Loucy (cell line): ENCODE results near the gene PYCR2.

Experiments used
- H2AFZ ChIP-seq: fragments of 200-600 bp; sonication (generic); 2 replicates; pipeline ENCODE4 v1.6.0; 2016; ENCODE audit warnings: antibody characterized with exemption, mild to moderate bottlenecking, low read length, moderate library complexity
- H3F3A ChIP-seq: fragments of 200-600 bp; 2 replicates; pipeline ENCODE4 v1.6.0; 2016; ENCODE audit warnings: antibody characterized with exemption, low read depth, mild to moderate bottlenecking
- H3K27me3 ChIP-seq: fragments of 200-600 bp; sonication (generic); 2 replicates; pipeline ENCODE4 v1.6.1; 2014; ENCODE audit warnings: low read length, mild to moderate bottlenecking; ENCODE audit not compliant: insufficient read depth, poor library complexity, severe bottlenecking
- H3K36me3 ChIP-seq: fragments of 200-600 bp; sonication (generic); 2 replicates; pipeline ENCODE4 v1.6.1; 2016; ENCODE audit warnings: low read length; ENCODE audit not compliant: insufficient read depth
- H3K4me1 ChIP-seq: fragments of 200-600 bp; sonication (generic); 2 replicates; pipeline ENCODE4 v1.5.1; 2014; ENCODE audit warnings: low read length, mild to moderate bottlenecking; ENCODE audit not compliant: insufficient read depth, poor library complexity, severe bottlenecking
- H3K4me2 ChIP-seq: fragments of 200-600 bp; sonication (generic); 2 replicates; pipeline ENCODE4 v1.6.0; 2014; ENCODE audit warnings: antibody characterized with exemption, low read length, low read depth, mild to moderate bottlenecking; ENCODE audit not compliant: poor library complexity, severe bottlenecking
- H3K4me3 ChIP-seq: fragments of 200-600 bp; sonication (generic); 2 replicates; pipeline ENCODE4 v1.5.1; 2014; ENCODE audit warnings: low read length, mild to moderate bottlenecking, mixed read lengths; ENCODE audit not compliant: poor library complexity, severe bottlenecking
- H3K79me2 ChIP-seq: fragments of 200-600 bp; sonication (generic); 2 replicates; pipeline ENCODE4 v1.6.1; 2014; ENCODE audit warnings: low read length; ENCODE audit not compliant: insufficient read depth
- H3K9ac ChIP-seq: fragments of 200-600 bp; sonication (generic); 2 replicates; pipeline ENCODE4 v1.6.0; 2014; ENCODE audit warnings: mild to moderate bottlenecking, low read depth, low read length, moderate library complexity; ENCODE audit not compliant: poor library complexity, severe bottlenecking
- H3K9me2 ChIP-seq: fragments of 200-600 bp; sonication (generic); replicated peaks from 2 replicates; pipeline ENCODE4 v1.6.1; 2016; ENCODE audit warnings: low read depth, low read length, mixed read lengths
- H3K9me3 ChIP-seq: fragments of 200-600 bp; sonication (generic); 2 replicates; pipeline ENCODE4 v1.6.1; 2014; ENCODE audit warnings: mild to moderate bottlenecking, antibody characterized with exemption, low read length, low read depth; ENCODE audit not compliant: insufficient read depth
- H4K20me1 ChIP-seq: fragments of 200-600 bp; sonication (generic); 2 replicates; pipeline ENCODE4 v1.6.0; 2014; ENCODE audit warnings: antibody characterized with exemption, low read length, mild to moderate bottlenecking; ENCODE audit not compliant: insufficient read depth, poor library complexity, severe bottlenecking
- CTCF ChIP-seq: fragments of 200-600 bp; sonication (generic); conservative IDR thresholded peaks from 2 replicates; pipeline ENCODE4 v1.5.1; 2014; ENCODE audit warnings: mild to moderate bottlenecking, antibody characterized with exemption, low read length
- EZH2phosphoT487 ChIP-seq: fragments of 200-600 bp; IDR thresholded peaks from 2 replicates; pipeline ENCODE4 v1.6.1; 2018; ENCODE audit warnings: antibody characterized with exemption, mild to moderate bottlenecking, moderate library complexity, borderline replicate concordance

The PYCR2 gene

DNA sequence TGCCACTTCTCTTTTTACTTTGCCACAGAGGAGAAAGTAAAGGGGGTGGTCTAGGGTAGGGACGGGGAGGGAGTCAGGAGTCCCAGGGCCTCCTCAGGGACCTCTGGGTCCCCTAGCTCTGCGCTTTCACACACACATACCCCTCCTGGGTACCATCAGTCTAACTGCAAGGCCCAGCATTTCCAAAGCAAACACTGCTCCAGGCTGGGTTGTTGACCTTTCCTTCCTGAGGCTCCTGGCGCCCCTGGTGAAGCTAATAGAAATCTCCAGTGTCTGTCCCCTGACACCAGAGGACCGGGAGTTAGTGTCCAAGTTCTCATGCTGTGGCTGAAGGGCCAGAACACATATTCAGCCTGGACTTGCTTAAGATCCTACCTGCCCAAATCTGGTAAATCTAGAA, 45.8 kb downstream of the PYCR2 start:
- no peak overlapping the region for H2AFZ ChIP-seq
- no peaks in the 10 kb centered on the region for H3K27me3 ChIP-seq
- TF ChIP-seq EZH2phosphoT487 (no peak), CTCF (no peak)
- no peaks in the 10 kb centered on the region for H3K9me3 ChIP-seq
- peaks cover 53% of the 10 kb centered on the region for H3K79me2 ChIP-seq
- H3K36me3 ChIP-seq: peaks cover 4% of the 10 kb centered on the region; the same call in 1 of the 2 replicates
- H4K20me1 ChIP-seq: peaks cover 14% of the 10 kb centered on the region
- H3F3A ChIP-seq: no peaks in the 10 kb centered on the region; the same call in 1 of the 2 replicates
- no peaks in the 10 kb centered on the region for H3K9me2 ChIP-seq
- H3K4me2 ChIP-seq: peak overlapping the region; percentile 92
- peak overlapping the region; percentile 96 for H3K4me3 ChIP-seq
- peak overlapping the region; percentile 16 for H3K9ac ChIP-seq
- peaks cover 43% of the 10 kb centered on the region for H3K4me1 ChIP-seq

- peaks cover 4% of the 10 kb centered on the region; the same call in 1 of the 2 replicates for H3K36me3 ChIP-seq
- H3K79me2 ChIP-seq: peaks cover 53% of the 10 kb centered on the region
- peaks cover 14% of the 10 kb centered on the region for H4K20me1 ChIP-seq
- H3F3A ChIP-seq: no peaks in the 10 kb centered on the region; the same call in 1 of the 2 replicates
- peaks cover 37% of the 10 kb centered on the region for H3K4me1 ChIP-seq
- no peak overlapping the region for H3K4me3 ChIP-seq
- H3K4me2 ChIP-seq: peak overlapping the region; percentile 92
- no peak for TF ChIP-seq EZH2phosphoT487
- TF ChIP-seq CTCF: peak; percentile 76
- H3K9me2 ChIP-seq: no peaks in the 10 kb centered on the region
- H3K27me3 ChIP-seq: no peaks in the 10 kb centered on the region
- H3K9me3 ChIP-seq: no peaks in the 10 kb centered on the region
- H2AFZ ChIP-seq: no peak overlapping the region
- no peak overlapping the region for H3K9ac ChIP-seq
Observed at GRCh38 chr1:225877580-225877979, 46.5 kb downstream of the PYCR2 start.

DNA sequence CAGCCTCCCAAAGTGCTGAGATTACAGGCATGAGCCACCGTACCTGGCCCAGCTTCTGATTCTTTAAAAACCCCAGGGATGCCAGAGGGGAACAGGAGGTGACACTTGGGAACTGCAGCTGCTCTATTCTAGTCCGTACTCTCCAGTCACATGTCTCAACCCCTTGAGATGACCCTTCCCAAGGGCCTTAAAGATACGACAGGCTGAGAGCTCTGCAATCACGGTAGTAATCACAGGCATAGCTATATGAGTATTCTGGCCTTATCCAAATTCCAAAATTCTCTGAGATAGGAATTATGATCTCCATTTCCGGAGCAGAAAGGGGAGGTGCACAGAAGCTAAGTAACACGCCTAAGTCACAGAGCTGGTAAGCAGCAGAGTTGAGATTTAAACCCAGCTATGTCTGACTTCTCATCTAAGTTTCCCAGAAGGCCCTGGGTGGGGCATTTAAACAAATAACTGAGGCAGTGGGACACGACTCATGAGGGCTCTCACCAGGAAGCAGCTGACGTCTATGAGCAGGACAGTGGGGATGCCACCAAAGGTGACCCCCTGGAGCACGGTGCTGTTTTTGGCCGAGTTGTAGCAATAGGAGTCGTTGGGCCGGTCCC, 47.0 kb downstream of the PYCR2 start:
- Histone ChIP-seq H3K4me1 (peaks cover 37% of the 10 kb centered on the region), H3K79me2 (peaks cover 51% of the 10 kb centered on the region), H3K4me3 (no peak overlapping the region), H3K9me2 (no peaks in the 10 kb centered on the region), H2AFZ (no peak overlapping the region), H3F3A (no peaks in the 10 kb centered on the region; the same call in 1 of the 2 replicates), H3K27me3 (no peaks in the 10 kb centered on the region), H4K20me1 (peaks cover 14% of the 10 kb centered on the region), H3K36me3 (peaks cover 4% of the 10 kb centered on the region; the same call in 1 of the 2 replicates), H3K9me3 (no peaks in the 10 kb centered on the region), H3K4me2 (no peak overlapping the region), H3K9ac (no peak overlapping the region)
- no peak for TF ChIP-seq EZH2phosphoT487
- TF ChIP-seq CTCF: no peak
